GM11168 (cell line): ENCODE results near the gene INSIG1.

Source experiments
- in situ Hi-C: fragments of 300-500 bp; cut with MboI; formaldehyde crosslinking; loops from one replicate; pipeline ENCODE4 v1.12.0; 2022; ENCODE audit warnings: low sequenced_read_pairs; ENCODE audit not compliant: unreplicated experiment

Gene INSIG1

GRCh38 chr7:155282671-155283070 lies 15.0 kb upstream of the INSIG1 start:
- in situ Hi-C loops = loop anchor here (5.0 kb wide), 1 partner anchor 65 kb away; no protein-coding TSS in a partner anchor

DNA sequence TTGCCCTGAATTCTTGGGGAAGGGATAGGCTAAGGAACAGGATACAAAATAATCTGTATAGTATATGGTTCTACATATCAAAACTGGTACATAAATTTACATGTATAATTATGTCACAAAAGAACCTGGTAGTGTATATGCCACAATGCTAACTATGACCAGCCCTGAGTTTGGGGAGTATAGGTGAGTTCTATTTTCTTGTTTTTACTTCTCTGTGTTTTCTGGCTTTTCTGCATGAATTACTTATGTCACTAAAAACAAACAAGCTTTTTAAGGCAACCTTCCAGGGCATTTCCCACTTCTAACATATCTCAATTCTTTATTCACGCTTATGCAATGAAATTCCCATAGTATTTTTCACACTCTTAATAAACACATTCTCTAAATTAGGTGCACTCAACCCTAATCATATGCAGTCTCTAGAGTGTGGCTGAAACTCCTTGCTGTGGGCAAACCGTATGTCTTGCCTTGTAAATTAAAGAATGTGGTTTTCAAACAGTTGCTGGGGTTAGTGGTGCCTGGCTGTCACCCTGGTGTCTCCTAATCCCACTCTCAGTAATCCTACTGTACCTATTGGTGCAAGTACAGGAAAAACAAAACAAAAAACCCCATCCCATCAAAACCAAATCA lies 14.0 kb upstream of the INSIG1 start:
- in situ Hi-C loops = loop anchor here (5.0 kb wide), 1 partner anchor 66 kb away; no protein-coding TSS in a partner anchor

- in situ Hi-C loops = loop anchor here (5.0 kb wide), 1 partner anchor 67 kb away; no protein-coding TSS in a partner anchor
These were observed 13.0 kb upstream of the INSIG1 start for GRCh38 chr7:155284496-155285274.

- in situ Hi-C loops = no loop called here
These were observed 12.3 kb upstream of the INSIG1 start for GRCh38 chr7:155285423-155285822.

DNA sequence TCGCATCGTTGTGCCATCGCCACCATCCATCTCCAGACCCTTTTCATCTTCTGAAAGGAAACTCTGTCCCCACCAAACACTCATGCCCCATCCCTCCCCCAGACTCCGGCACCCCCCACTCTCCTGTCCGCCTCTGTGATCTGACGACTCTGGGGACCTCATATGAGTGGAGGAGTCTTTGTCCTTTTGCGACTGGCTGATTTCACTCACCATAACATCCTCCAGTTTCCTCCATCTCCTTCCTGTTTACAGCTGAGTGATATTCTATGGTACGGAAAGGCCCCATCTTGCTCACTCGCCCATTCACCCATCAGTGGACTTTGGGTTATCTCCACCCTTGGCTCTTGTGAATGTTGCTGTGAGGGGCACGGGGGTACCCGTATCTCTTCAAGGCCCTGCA lies 11.8 kb upstream of the INSIG1 start:
- in situ Hi-C loops = no loop called here

GRCh38 chr7:155286686-155287085 lies 11.0 kb upstream of the INSIG1 start:
- in situ Hi-C loops = no loop called here

DNA sequence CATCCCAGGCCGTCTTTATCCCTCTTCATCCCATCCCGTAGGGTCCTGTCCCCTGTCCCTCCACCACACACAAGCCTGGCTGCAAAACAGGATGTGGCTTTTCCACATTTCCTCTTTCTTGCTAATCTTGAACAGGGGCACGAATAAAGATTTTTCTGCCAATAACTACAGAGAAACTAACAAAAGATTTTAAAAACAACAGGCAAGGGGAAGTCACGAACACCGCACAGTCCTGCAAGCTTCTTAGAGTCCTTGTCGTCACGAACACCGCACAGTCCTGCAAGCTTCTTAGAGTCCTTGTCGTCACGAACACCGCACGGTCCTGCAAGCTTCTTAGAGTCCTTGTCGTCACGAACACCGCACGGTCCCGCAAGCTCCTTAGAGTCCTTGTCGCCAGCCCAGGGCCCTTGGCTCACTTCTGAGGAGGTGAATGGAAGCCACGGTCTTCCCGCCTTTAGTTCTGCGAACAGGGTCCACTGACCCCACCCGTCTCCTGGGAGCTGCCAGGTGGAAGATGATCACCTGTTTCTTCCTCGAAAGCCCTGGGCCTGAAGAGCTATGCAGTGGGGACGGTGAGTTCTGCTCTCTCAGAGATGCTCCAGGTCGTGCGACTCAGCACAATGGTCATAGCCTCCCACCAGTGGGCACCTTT lies 10.3 kb upstream of the INSIG1 start:
- in situ Hi-C loops = no loop called here

DNA sequence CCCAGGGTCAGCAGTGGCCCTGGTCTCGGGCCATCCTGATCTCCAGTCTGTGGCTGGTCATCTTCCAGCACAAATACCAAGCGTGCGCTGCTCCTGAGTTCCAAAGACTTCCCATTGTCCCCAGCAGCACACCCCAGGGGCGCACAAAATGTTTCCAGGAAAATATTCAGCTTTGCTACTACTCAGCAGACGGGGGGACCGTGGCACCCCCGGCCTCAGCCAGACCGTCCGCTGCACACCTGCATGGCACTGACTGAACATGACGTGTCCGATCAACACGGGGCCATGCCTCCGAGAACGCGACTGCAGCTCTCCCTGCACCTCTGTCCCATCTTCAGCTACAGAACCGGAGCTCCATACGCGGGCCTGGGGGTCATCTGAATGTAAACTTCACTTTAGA lies 9.6 kb upstream of the INSIG1 start:
- in situ Hi-C loops = no loop called here

GRCh38 chr7:155289107-155289506 lies 8.6 kb upstream of the INSIG1 start:
- in situ Hi-C loops = no loop called here

DNA sequence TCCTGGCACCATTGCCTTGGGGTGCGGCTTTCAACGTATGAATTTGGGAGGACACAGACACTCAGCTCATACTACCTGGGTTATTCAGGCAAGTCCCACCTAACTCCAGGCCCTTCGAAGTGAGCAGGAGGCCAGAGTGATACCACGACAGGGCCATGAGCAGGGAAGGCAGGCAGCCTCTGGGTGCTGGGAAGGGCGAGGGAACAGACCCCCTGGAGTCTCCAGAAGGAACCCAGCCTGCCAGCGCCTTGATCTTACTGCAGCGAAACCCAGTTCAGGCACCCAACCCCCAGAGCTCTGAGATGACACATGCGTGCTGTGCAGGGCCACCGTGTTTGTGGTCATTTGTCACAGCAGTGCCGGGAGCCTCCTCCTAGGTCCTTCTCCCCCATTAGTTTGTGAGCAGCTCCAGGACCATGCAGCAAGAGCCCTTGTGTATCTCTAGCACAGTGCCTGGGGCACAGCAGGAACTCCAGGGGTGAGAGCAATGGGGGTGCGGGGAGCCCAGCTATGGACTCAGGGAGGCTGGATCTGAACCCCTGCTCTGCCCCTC lies 7.7 kb upstream of the INSIG1 start:
- in situ Hi-C loops = no loop called here

DNA sequence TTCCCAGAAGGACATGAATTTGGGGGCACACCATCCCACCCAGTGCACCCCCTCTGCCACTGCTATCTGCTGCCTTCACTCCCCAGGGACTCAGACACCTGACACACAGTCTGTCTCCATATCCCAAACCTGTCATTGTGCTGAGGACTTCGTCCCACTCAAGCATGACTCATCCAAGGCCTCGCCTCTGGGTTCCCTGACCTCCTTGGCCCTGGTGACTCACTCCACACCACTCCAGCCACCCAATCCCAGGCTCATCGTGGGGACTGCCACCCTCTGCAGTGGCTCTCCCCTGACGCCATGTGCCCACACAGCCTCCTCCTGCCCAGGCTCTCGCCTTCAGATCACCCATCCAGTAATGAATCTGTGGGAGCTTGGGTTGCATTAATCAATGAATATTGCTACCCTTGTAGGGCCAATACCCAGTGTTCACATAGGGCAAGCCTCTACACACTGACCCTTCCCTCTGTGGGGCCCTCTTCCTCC lies 6.6 kb upstream of the INSIG1 start:
- in situ Hi-C loops = no loop called here

DNA sequence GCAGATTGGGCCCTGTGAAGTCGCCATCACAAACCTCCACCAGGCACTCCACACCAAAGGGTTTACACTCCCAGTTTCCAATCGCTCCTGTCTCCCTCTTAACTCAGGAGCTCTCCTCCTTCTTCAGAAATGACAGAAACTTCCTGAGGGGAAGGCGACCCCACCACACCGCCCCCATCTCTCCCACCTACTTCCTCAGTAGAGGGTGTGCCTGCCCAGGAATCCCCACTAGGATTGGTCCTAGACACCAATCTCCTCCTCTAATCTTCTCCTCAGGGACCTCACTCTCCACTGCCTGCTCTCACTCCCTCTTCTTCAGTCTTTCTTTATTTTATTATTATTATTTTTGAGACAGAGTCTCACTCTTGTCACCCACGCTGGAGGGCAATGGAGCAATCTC lies 5.9 kb upstream of the INSIG1 start:
- in situ Hi-C loops = no loop called here

DNA sequence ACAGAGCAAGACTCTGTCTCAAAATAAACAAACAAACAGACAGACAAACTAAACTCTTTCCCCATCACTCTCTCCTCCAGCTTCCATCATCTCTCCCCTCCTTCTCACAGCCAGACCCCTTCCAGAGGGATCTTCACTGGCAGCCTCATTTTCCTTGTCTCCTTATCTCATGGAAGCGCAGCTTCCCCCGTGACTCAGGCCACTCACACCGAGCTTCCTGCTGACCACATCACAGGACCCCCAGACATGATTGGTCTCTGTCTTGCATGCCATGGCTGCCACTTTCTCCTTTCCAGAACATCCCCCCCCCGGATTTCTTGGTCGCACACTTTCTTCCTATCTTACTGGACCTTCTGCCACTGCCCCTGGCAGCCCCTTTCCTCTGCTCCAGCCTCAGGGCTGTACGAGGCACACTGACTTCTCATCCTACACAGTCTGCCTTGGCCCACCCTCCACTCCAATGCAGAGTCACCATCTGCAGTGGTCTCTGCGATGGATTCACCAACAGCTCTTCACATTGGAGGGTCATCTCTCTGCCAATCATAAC lies 4.9 kb upstream of the INSIG1 start:
- in situ Hi-C loops = no loop called here

GRCh38 chr7:155293721-155294510 lies 3.8 kb upstream of the INSIG1 start:
- in situ Hi-C loops = no loop called here

DNA sequence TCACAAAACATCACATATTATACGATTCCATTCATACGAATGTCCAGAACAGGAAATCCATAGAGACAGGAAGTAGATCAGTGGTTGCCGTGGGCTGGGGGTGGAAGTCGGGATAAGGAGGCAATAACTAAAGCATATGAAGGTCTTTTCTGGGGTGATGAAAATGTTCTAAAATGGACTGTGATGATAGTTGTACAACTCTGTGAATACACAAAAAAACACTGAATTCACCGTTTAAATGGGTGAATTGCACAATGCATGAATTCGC lies 3.2 kb upstream of the INSIG1 start:
- in situ Hi-C loops = no loop called here

GRCh38 chr7:155295511-155295910 lies 2.2 kb upstream of the INSIG1 start:
- in situ Hi-C loops = no loop called here

GRCh38 chr7:155296006-155296787 lies 1.5 kb upstream of the INSIG1 start:
- in situ Hi-C loops = no loop called here

DNA sequence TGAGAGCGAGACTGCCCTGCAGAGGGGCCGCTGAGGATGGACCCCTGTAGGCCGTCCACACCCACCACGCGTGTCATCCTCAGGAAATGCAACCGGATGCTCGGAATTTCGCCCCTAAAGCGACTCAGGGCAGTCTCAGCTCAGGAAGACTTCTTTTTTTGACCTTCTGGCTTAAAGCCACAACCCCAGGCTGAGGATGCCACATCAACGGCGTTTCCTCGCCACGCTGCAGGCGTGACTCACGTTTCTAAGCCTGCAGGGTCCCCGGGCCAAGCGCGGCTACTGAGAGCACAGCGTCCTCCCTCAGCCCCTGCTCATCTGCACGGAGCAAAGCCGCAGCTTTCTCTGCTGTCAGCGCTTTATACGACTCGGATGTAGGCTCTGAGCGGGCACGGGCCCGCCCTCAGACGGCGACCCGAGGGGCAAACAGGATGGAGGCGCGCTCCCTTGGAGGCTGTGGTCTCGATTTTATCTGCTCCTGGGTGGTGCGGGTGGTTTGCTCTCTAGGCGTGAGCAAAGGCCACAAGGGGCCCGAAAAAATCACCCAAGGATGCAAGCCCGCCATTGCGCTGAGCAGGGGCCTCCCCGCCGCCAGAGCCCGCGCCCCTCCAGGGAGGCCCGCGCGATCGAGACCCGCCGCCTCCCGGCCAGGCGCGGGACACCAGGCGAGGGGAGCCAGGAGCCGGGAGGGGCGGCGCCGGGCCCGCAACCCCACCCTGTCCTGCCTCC lies 726 bp upstream of the INSIG1 start:
- in situ Hi-C loops = no loop called here
